Keratinocyte (primary cell): Measurements from ENCODE around the gene SLC44A1.

Experiments used
- EZH2 ChIP-seq: IDR thresholded peaks from one replicate; pipeline ENCODE4 v1.6.1; 2012; ENCODE audit warnings: inconsistent platforms, mild to moderate bottlenecking, low read length, moderate library complexity
- TF ChIP-seq, protein P1 (sequence below), 3 experiments: IDR thresholded peaks in 1 of 3; conservative IDR thresholded peaks in 1 of 3; optimal IDR thresholded peaks in 1 of 3; 2 replicates in 2 of 3; 3 replicates in 1 of 3; pipeline versions ENCODE3 to v1.5.1; 2011; ENCODE audit warnings: low read length in 3 of 3, mild to moderate bottlenecking in 3 of 3, moderate library complexity in 2 of 3, control low read depth in 1 of 3, inconsistent platforms in 1 of 3; ENCODE audit not compliant: insufficient read depth in 2 of 3; ENCODE audit errors: extremely low read depth in 1 of 3

DNA sequence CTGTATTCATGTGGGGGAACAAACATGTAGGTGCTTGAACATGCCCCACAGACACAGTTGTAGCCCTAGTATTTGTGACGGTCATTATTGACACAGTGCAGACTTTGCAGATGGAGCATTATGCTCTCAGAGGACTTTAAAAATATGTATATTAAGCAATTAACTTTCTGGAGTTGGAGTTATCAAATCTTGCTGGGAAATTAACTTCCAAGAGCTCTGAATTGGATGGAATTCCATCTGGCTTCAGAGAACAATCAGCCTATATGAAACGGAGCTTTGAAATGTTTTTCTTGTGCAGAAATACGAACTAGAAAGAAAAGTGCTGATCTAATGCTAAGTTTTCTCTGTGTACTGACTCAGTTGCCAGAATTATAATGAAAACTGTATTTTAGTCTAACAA lies 152.4 kb downstream of the SLC44A1 start:
- TF ChIP-seq EZH2, result no peak
- TF ChIP-seq, protein P1, sequence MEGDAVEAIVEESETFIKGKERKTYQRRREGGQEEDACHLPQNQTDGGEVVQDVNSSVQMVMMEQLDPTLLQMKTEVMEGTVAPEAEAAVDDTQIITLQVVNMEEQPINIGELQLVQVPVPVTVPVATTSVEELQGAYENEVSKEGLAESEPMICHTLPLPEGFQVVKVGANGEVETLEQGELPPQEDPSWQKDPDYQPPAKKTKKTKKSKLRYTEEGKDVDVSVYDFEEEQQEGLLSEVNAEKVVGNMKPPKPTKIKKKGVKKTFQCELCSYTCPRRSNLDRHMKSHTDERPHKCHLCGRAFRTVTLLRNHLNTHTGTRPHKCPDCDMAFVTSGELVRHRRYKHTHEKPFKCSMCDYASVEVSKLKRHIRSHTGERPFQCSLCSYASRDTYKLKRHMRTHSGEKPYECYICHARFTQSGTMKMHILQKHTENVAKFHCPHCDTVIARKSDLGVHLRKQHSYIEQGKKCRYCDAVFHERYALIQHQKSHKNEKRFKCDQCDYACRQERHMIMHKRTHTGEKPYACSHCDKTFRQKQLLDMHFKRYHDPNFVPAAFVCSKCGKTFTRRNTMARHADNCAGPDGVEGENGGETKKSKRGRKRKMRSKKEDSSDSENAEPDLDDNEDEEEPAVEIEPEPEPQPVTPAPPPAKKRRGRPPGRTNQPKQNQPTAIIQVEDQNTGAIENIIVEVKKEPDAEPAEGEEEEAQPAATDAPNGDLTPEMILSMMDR (optimal IDR thresholded peaks at IDR 0.05 in 1 of 3, IDR thresholded peaks at IDR 0.05 in 1 of 3, conservative IDR thresholded peaks at IDR 0.05 in 1 of 3; ENCODE audit: extremely low read depth in 1 of 3, insufficient read depth in 2 of 3, low read length in 3 of 3), result no peak
